ENCODE results near the gene UGT8. TPM values are rescaled to one million over a fixed set of nuclear protein-coding genes. Genes with fewer than 3 reads are reported as not detected.

Gene UGT8
- total RNA-seq, 1 donor from 2014 or later, result 4.5 TPM

GRCh38 chr4:114649908-114650307 lies 51.3 kb downstream of the UGT8 start:
- no peak overlapping the region for H3K27ac Mint-ChIP-seq
- H3K4me1 Mint-ChIP-seq (ENCODE audit: low read depth), result peaks cover 7% of the 10 kb centered on the region
- no peak overlapping the region for H3K4me3 Mint-ChIP-seq (ENCODE audit: low read depth)
- no peaks in the 10 kb centered on the region for H3K27me3 Mint-ChIP-seq
- DNase-seq (ENCODE audit: low spot score, unreplicated experiment), result no peak
- no peak for TF ChIP-seq CTCF (IDR thresholded peaks at IDR 0.05; ENCODE audit: unreplicated experiment)
- no peaks in the 10 kb centered on the region for H3K36me3 Mint-ChIP-seq (ENCODE audit: insufficient read depth)
- H3K9me3 Mint-ChIP-seq (ENCODE audit: low read depth), result no peaks in the 10 kb centered on the region

- no peak overlapping the region for H3K27ac Mint-ChIP-seq
- no peak for TF ChIP-seq CTCF (IDR thresholded peaks at IDR 0.05; ENCODE audit: unreplicated experiment)
- DNase-seq (ENCODE audit: low spot score, unreplicated experiment), result no peak
- no peaks in the 10 kb centered on the region for H3K36me3 Mint-ChIP-seq (ENCODE audit: insufficient read depth)
- no peaks in the 10 kb centered on the region for H3K9me3 Mint-ChIP-seq (ENCODE audit: low read depth)
- peaks cover 14% of the 10 kb centered on the region for H3K4me1 Mint-ChIP-seq (ENCODE audit: low read depth)
- no peaks in the 10 kb centered on the region for H3K27me3 Mint-ChIP-seq
- H3K4me3 Mint-ChIP-seq (ENCODE audit: low read depth), result no peak overlapping the region
Measured at GRCh38 chr4:114653675-114654074, 55.1 kb downstream of the UGT8 start.

GRCh38 chr4:114654592-114654991 lies 56.0 kb downstream of the UGT8 start:
- Mint-ChIP-seq H3K4me1 (ENCODE audit: low read depth) (peaks cover 14% of the 10 kb centered on the region), H3K27me3 (no peaks in the 10 kb centered on the region), H3K27ac (no peak overlapping the region), H3K9me3 (ENCODE audit: low read depth) (no peaks in the 10 kb centered on the region), H3K4me3 (ENCODE audit: low read depth) (no peak overlapping the region), H3K36me3 (ENCODE audit: insufficient read depth) (no peaks in the 10 kb centered on the region)
- no peak for DNase-seq (ENCODE audit: low spot score, unreplicated experiment)
- TF ChIP-seq CTCF (IDR thresholded peaks at IDR 0.05; ENCODE audit: unreplicated experiment), result no peak

GRCh38 chr4:114658179-114658578 lies 59.6 kb downstream of the UGT8 start:
- no peak overlapping the region for H3K27ac Mint-ChIP-seq
- no peak for TF ChIP-seq CTCF (IDR thresholded peaks at IDR 0.05; ENCODE audit: unreplicated experiment)
- H3K27me3 Mint-ChIP-seq, result no peaks in the 10 kb centered on the region
- peaks cover 10% of the 10 kb centered on the region for H3K4me1 Mint-ChIP-seq (ENCODE audit: low read depth)
- no peak overlapping the region for H3K4me3 Mint-ChIP-seq (ENCODE audit: low read depth)
- DNase-seq (ENCODE audit: low spot score, unreplicated experiment), result no peak
- H3K9me3 Mint-ChIP-seq (ENCODE audit: low read depth), result no peaks in the 10 kb centered on the region
- no peaks in the 10 kb centered on the region for H3K36me3 Mint-ChIP-seq (ENCODE audit: insufficient read depth)

- H3K27me3 Mint-ChIP-seq, result no peaks in the 10 kb centered on the region
- no peaks in the 10 kb centered on the region for H3K36me3 Mint-ChIP-seq (ENCODE audit: insufficient read depth)
- no peak for DNase-seq (ENCODE audit: low spot score, unreplicated experiment)
- no peak overlapping the region for H3K4me3 Mint-ChIP-seq (ENCODE audit: low read depth)
- TF ChIP-seq CTCF (IDR thresholded peaks at IDR 0.05; ENCODE audit: unreplicated experiment), result no peak
- no peaks in the 10 kb centered on the region for H3K9me3 Mint-ChIP-seq (ENCODE audit: low read depth)
- no peak overlapping the region for H3K27ac Mint-ChIP-seq
- H3K4me1 Mint-ChIP-seq (ENCODE audit: low read depth), result peaks cover 10% of the 10 kb centered on the region
Measured at GRCh38 chr4:114658776-114659175, 60.2 kb downstream of the UGT8 start.
